ENCODE measurements around the gene ADSL. TPM values are rescaled to one million over a fixed set of nuclear protein-coding genes. Genes with fewer than 3 reads are reported as not detected.

The ADSL gene
- total and polyA plus RNA-seq, 2 of the 8 experiments (the other 6 are each of a cell fraction or from before 2014, with no cell fraction given): 197 to 218 TPM

- DNase-seq (ENCODE audit: low read depth in 1 of 2, low spot score in 2 of 2) (no peak), FAIRE-seq (no peak)
- H2BK20ac ChIP-seq (ENCODE audit: low read length): no peak overlapping the region
- TF ChIP-seq SRF (IDR thresholded peaks at IDR 0.05; ENCODE audit: low read depth, low read length) (no peak), JUND (IDR thresholded peaks at IDR 0.05; ENCODE audit: low read length) (no peak), ZNF274 (IDR thresholded peaks at IDR 0.05; ENCODE audit: borderline replicate concordance, extremely low read depth, low read length) (no peak)
Measured at GRCh38 chr22:40322818-40323447, 23.4 kb upstream of the ADSL start.

More at GRCh38 chr22:40322818-40323447, 23.4 kb upstream of the ADSL start:
- Histone ChIP-seq H3K18ac (ENCODE audit: extremely low read depth, low read length) (no peak overlapping the region), H3K56ac (replicated peaks; ENCODE audit: insufficient read length, low read depth, low read length) (no peak overlapping the region), H4K8ac (ENCODE audit: extremely low read depth, insufficient read depth, low read length) (no peak overlapping the region; the same call in 1 of the 2 replicates), H4K91ac (replicated peaks; ENCODE audit: insufficient read length, low read length) (no peak overlapping the region), H3K23ac (ENCODE audit: insufficient read length) (no peak overlapping the region), H3K27me3 (replicated peaks in 1 of 4; ENCODE audit: control insufficient read depth in 3 of 4, extremely low read depth in 1 of 4, insufficient read depth in 3 of 4, low read length in 3 of 4) (no peaks in the 10 kb centered on the region), H3K79me2 (ENCODE audit: control insufficient read depth in 1 of 2, insufficient read depth in 2 of 2, low read length in 2 of 2) (no peaks in the 10 kb centered on the region), H4K20me1 (replicated peaks in 1 of 2; ENCODE audit: control insufficient read depth in 1 of 2, insufficient read depth in 2 of 2, low read length in 2 of 2) (peaks cover 0 to 5% of the 10 kb centered on the region in 2 experiments), H3K14ac (ENCODE audit: insufficient read length) (no peak overlapping the region), H4K5ac (ENCODE audit: insufficient read length, low read depth, low read length) (no peak overlapping the region), H2BK5ac (ENCODE audit: low read depth, low read length) (no peak overlapping the region), H3K23me2 (ENCODE audit: low read depth, low read length) (no peaks in the 10 kb centered on the region), H2BK15ac (ENCODE audit: low read length) (no peak overlapping the region), H3K79me1 (ENCODE audit: low read depth, low read length) (no peaks in the 10 kb centered on the region), H2AFZ (ENCODE audit: low read length) (no peak overlapping the region), H3K27ac (ENCODE audit: low read depth, low read length) (no peak overlapping the region), H3K4me3 (ENCODE audit: extremely low read depth in 1 of 4, insufficient read depth in 2 of 4, low read depth in 3 of 4, low read length in 4 of 4) (no peak overlapping the region), H3K4me1 (replicated peaks in 1 of 4; ENCODE audit: control insufficient read depth in 3 of 4, insufficient read depth in 4 of 4, low read length in 3 of 4) (peaks cover 4 to 13% (median 10%) of the 10 kb centered on the region in 4 experiments), H3K9ac (replicated peaks in 1 of 4; ENCODE audit: extremely low read depth in 1 of 4, low read depth in 3 of 4, low read length in 3 of 4) (no peak overlapping the region), H3K36me3 (ENCODE audit: control insufficient read depth in 2 of 4, insufficient read depth in 4 of 4, low read length in 3 of 4) (peaks cover 11 to 36% (median 26%) of the 10 kb centered on the region in 4 experiments), H2AK5ac (ENCODE audit: low read depth, low read length) (no peak overlapping the region), H2BK12ac (ENCODE audit: low read depth, low read length) (no peak overlapping the region), H3K4ac (replicated peaks; ENCODE audit: insufficient read length, low read depth, low read length) (no peak overlapping the region), H3K4me2 (ENCODE audit: insufficient read depth in 1 of 2, low read depth in 2 of 2, low read length in 2 of 2) (no peak overlapping the region), H3K9me3 (ENCODE audit: insufficient read depth in 2 of 2, low read depth in 1 of 2, low read length in 1 of 2) (no peaks in the 10 kb centered on the region), H2BK120ac (replicated peaks; ENCODE audit: low read depth, low read length) (no peak overlapping the region)
- WGBS, 2 experiments (ENCODE audit: extremely low coverage in 1 of 2, insufficient coverage in 1 of 2, insufficient read length in 1 of 2, insufficient replicate concordance in 2 of 2, low coverage in 1 of 2, low lambda C conversion rate in 2 of 2, missing lambda C conversion rate in 1 of 2): 87% methylated on average over 17 of the region's 17 CpGs; no CpG with 5 or more reads in 1 of the 2 experiments
- ChIA-PET POLR2A (ENCODE audit: partially characterized antibody) (interaction anchor here (1.3 to 1.4 kb wide), 2 partner anchors 24 to 26 kb away, joined by 3 to 4 read pairs; no protein-coding TSS in a partner anchor), CTCF (ENCODE audit: partially characterized antibody) (interaction anchor here (1.7 kb wide), 1 partner anchor 25 kb away, joined by 6 read pairs; no protein-coding TSS in a partner anchor)

Measured in H1 (cell line).